IPS-18a (cell line): ENCODE measurements around the gene SUSD2.
"Not testable (repeated sequence)": the region's sequence is repeated elsewhere in the genome, so short reads cannot be mapped to it uniquely, and the experiment has no call there.

ENCODE experiments used
- H3K27ac ChIP-seq: one replicate; pipeline ENCODE4 v1.5.1; 2013; ENCODE audit warnings: low read length
- H3K27me3 ChIP-seq: one replicate; pipeline ENCODE4 v1.6.1; 2013; ENCODE audit warnings: mild to moderate bottlenecking, low read length; ENCODE audit not compliant: control insufficient read depth, insufficient read depth
- H3K36me3 ChIP-seq: one replicate; pipeline ENCODE4 v1.6.1; 2013; ENCODE audit warnings: low read depth, low read length; ENCODE audit not compliant: control insufficient read depth
- H3K4me1 ChIP-seq: one replicate; pipeline ENCODE4 v1.6.1; 2013; ENCODE audit warnings: low read depth, low read length; ENCODE audit not compliant: control insufficient read depth
- H3K4me3 ChIP-seq: one replicate; pipeline ENCODE4 v1.5.1; 2013; ENCODE audit warnings: low read length
- H3K9ac ChIP-seq: one replicate; pipeline ENCODE4 v1.6.1; 2013; ENCODE audit warnings: mild to moderate bottlenecking, low read length, moderate library complexity
- H3K9me3 ChIP-seq: one replicate; pipeline ENCODE4 v1.6.1; 2013; ENCODE audit warnings: low read depth, low read length; ENCODE audit not compliant: control insufficient read depth

Gene SUSD2

DNA sequence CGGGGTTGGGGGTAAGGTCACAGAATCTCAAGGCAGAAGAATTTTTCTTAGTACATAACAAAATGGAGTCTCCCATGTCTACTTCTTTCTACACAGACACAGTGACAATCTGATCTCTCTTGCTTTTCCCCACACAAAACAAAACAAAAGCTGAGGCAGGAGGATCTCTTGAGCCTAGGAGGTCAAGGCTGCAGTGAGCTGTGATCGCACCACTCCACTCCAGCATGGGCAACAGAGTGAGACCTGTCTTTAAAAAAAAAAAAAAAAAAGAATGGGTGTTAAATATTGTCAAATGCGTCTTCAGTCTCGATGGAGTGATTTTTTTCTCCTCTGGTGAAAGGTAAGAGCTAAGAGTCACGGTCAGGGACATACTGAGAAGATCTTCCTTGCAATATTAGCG, 30.4 kb downstream of the SUSD2 start:
- H3K4me3 ChIP-seq, H3K9ac ChIP-seq, H3K27ac ChIP-seq, H3K9me3 ChIP-seq, H3K27me3 ChIP-seq, H3K36me3 ChIP-seq: not testable (repeated sequence)
- peaks cover 11% of the 10 kb centered on the region for H3K4me1 ChIP-seq

DNA sequence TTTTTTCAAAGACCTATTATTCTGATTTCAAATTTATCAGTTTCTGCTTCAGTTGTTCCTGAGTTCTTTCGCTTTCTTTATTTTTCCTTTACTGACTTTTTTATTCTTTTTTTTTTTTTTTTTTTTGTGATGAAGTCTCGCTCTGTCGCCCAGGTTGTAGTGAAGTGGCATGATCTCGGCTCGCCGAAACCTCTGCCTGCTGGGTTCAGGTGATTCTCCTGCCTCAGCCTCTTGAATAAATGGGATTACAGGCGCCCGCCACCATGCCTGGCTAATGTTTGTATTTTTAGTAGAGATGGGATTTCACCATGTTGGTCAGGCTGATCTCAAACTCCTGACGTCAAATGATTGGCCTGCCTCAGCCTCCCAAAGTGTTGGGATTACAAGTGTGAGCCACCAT, 31.8 kb downstream of the SUSD2 start:
- H3K4me3 ChIP-seq, H3K9me3 ChIP-seq, H3K4me1 ChIP-seq, H3K36me3 ChIP-seq, H3K27me3 ChIP-seq, H3K9ac ChIP-seq, H3K27ac ChIP-seq: not testable (repeated sequence)

DNA sequence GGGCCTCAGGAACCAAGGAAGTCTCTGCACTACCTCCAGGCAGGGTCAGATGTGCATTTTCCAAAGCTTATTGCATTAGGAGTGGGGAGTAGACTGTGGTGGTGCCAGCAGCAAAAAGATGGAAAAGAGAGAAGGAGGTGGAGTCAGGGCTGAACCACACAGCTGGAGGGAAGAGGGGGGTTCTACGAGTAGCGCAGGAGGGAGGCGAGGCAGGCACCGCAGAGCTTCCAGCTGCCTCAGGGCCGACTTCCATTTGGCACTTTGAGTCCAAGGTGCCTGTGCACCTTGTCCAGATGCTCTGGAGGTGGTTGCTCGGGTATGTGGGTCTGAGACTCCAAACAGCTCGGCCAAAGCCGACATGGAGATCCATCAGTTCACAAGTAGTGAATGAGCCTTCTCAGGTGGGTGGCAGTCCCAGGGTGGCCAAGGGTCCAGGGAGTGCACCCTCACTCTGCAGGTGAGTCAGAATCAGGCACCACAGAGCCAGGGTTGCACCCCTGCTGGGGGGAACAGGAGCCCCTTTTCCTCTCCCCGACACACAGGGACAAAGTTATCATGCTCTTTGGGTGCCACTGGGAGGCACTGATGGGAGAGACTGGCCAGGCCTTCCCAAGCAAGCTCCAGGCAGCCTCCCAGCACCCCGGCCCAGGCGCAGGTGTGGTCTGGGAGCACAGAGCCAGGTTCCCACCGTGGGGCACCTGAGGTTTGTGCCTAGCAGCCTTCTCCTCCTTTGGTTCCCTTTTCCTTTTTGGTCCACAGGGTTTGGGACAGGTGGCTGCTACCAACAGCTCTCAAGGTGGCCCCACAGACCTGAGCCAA, 33.4 kb downstream of the SUSD2 start:
- Histone ChIP-seq H3K27ac (no peak overlapping the region), H3K9me3 (no peaks in the 10 kb centered on the region), H3K4me3 (no peak overlapping the region), H3K36me3 (no peaks in the 10 kb centered on the region), H3K27me3 (no peaks in the 10 kb centered on the region), H3K4me1 (no peaks in the 10 kb centered on the region), H3K9ac (no peak overlapping the region)

DNA sequence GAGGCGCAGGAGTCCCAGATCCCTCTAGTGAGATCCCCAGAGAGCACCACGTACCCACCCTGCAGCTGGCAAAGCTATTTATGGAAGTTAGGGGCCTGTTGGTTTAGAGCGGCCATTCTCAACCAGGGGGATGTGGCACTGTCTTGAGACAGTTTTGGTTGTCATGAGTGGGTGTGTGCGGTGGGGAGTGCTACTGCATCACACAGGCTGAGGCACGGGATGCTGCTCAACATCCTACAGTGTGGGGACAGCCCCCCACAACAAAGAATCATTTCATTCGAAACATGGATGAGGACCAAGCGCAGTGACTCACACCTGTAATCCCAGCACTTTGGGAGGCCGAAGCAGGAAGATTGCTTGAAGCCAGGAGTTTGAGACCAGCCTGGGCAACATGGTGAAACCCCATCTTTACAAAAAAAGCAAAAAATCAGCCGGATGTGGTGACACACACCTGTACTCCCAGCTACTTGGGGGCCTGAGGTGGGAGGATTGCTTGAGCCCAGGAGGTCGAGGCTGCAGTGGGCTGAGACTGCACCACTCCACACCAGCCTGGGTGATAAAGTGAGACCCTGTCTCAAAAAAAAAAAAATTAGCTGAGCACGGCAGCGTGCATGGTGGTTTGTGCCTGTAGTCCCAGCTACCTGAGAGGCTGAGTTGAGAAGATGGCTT, 35.4 kb downstream of the SUSD2 start:
- Histone ChIP-seq H3K4me3 (no peak overlapping the region), H3K4me1 (no peaks in the 10 kb centered on the region), H3K27ac (no peak overlapping the region), H3K9ac (no peak overlapping the region), H3K27me3 (no peaks in the 10 kb centered on the region), H3K9me3 (no peaks in the 10 kb centered on the region), H3K36me3 (no peaks in the 10 kb centered on the region)

DNA sequence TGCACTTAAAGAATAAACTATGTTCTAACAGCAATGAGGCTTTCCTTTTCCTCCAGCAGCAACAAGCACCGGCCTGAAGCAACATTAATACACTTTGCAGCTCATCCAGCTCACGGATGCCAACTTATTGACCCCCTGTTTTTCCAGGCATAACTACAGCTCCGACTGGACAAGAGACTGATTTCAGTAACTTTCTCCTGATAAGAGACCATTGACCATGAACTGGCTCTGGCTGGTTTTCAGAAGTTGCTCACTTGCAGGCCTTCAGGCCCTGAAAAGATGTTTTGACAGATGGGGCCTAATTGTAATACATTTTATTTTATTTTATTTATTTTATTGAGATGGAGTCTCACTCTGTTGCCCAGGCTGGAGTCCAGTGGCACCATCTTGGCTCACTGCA, 36.1 kb downstream of the SUSD2 start:
- no peak overlapping the region for H3K9ac ChIP-seq
- no peaks in the 10 kb centered on the region for H3K9me3 ChIP-seq
- H3K36me3 ChIP-seq = no peaks in the 10 kb centered on the region
- H3K4me1 ChIP-seq = no peaks in the 10 kb centered on the region
- H3K27ac ChIP-seq = no peak overlapping the region
- H3K4me3 ChIP-seq = no peak overlapping the region
- H3K27me3 ChIP-seq = no peaks in the 10 kb centered on the region

DNA sequence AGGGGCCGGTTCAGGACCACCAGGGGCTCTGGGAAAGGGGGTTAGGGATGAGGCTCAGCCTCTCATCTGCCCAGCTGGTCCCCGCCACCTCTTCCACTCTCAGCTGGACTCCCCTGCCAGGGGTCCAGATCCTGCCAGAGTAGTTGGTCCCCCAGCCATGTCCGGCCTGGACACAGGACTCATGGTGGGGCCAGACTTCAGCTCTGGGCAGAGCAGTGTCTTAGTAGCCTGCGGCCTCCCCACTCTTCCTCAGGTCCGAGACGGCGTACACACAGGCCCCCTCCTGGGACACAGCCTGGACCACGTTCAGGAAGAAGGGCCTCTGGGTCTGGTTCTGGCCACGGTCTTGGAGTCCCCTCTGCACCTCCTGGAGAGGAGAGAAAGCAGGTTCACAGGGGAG, 38.5 kb downstream of the SUSD2 start:
- Histone ChIP-seq H3K9ac (no peak overlapping the region), H3K36me3 (no peaks in the 10 kb centered on the region), H3K4me1 (no peaks in the 10 kb centered on the region), H3K27ac (no peak overlapping the region), H3K27me3 (no peaks in the 10 kb centered on the region), H3K9me3 (no peaks in the 10 kb centered on the region), H3K4me3 (no peak overlapping the region)

DNA sequence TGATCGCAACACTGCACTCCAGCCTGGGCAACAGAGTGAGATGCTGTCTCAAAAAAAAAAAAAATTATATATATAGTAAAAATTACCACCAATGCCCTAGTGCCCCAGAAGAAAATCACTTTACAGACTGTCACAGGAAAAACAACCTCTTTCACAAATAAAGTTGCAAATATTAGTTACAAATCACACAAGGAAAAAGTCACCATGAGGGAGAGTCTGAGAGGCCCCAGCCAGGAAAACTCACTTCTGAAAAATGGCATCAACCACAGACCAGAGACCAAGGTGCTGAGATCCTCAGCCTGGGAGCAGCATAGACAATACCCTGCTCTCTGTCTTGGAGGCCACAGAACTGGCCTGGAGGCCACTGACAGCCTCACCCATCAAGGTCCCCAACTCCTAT, 43.2 kb downstream of the SUSD2 start:
- Histone ChIP-seq H3K9me3 (no peaks in the 10 kb centered on the region), H3K9ac (no peak overlapping the region), H3K27me3 (no peaks in the 10 kb centered on the region), H3K4me1 (no peaks in the 10 kb centered on the region), H3K36me3 (no peaks in the 10 kb centered on the region), H3K27ac (no peak overlapping the region), H3K4me3 (no peak overlapping the region)

DNA sequence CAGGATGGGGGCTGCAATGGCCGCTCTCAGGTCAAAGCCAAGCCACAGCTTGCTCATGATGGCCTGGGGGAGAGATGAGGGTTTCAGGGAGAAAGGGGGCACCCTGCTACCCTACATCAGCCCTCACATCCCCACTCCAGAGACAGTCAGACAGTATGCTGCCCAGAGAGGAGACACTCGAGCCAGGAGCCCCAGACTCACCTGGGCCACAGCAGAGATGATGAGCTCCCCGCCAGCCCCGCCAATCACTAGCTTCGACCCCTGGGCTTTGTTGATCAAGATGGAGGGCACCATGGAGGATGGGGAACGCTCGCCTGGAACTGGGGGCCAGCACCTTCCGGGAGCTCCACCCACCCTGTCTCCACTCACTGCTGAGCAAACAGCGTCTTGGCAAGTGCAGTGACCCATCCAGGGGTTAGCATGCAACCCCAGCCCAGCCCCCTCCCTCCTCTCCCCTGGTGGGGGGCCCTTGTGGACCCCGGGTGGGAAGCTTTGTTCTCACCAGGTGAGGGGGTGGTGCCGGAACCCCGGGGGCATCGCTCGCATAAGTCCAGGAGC, 43.8 kb downstream of the SUSD2 start:
- Histone ChIP-seq H3K9ac (no peak overlapping the region), H3K36me3 (no peaks in the 10 kb centered on the region), H3K4me1 (no peaks in the 10 kb centered on the region), H3K27me3 (no peaks in the 10 kb centered on the region), H3K9me3 (no peaks in the 10 kb centered on the region), H3K27ac (no peak overlapping the region), H3K4me3 (no peak overlapping the region)

DNA sequence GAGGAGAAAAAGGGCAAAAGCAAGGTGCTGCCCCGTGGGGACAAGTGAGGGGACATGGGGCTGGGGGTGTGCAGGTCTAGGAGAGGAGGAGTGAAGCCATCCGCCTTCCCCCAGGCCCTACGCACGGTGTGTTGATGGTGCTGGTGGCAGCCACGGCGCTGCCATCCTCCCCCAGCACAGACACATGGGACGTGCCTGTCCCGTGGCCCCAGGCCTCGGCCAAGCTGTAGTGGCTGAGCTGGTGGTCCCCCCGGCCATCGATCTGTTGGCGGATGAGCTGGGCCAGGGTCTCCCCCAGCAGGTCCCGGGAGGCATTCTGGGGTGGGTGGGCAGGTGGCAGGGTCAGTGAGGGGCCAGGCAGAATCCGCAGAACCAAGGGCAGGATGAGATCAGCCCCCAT, 44.7 kb downstream of the SUSD2 start:
- Histone ChIP-seq H3K27ac (no peak overlapping the region), H3K36me3 (no peaks in the 10 kb centered on the region), H3K27me3 (no peaks in the 10 kb centered on the region), H3K4me1 (peaks cover 5% of the 10 kb centered on the region), H3K9me3 (no peaks in the 10 kb centered on the region), H3K9ac (no peak overlapping the region), H3K4me3 (no peak overlapping the region)

DNA sequence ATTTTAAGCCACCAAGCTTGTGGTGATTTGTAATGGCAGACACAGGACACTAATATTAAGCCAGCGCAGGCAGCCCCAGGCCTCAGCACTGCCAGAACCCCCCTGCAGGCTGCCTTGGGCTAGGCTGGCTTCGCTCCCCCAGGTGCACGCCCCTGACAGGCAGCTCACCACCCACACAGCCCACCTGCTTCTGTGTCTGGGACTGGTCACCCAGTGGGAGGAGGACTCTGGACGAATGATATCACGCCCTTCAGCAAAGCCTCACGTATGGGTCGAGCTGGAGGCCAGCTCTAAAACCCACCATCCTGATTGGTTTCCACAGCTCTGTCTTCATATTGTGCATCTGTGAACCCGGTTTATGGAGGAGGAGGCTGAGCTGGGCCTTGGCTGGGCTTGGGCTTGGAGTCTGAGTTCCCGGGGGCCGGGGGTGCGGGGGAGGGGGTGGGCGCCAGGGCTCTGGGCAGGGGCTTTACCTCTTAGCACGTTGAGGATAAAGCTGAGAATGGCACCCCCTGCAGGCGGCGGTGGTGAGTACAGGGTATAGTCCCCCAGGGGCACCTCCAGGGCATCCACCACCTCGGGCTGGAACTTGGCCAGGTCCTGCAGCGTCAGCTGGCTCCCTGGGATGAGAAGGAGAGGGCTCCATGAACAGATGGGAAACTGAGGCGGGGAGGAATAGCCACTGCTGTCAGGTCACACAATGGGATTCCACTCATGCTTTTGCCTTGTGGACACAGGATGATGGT, 49.8 kb downstream of the SUSD2 start:
- Histone ChIP-seq H3K27ac (no peak overlapping the region), H3K36me3 (no peaks in the 10 kb centered on the region), H3K4me3 (no peak overlapping the region), H3K4me1 (peaks cover 6% of the 10 kb centered on the region), H3K9me3 (no peaks in the 10 kb centered on the region), H3K9ac (no peak overlapping the region), H3K27me3 (no peaks in the 10 kb centered on the region)

DNA sequence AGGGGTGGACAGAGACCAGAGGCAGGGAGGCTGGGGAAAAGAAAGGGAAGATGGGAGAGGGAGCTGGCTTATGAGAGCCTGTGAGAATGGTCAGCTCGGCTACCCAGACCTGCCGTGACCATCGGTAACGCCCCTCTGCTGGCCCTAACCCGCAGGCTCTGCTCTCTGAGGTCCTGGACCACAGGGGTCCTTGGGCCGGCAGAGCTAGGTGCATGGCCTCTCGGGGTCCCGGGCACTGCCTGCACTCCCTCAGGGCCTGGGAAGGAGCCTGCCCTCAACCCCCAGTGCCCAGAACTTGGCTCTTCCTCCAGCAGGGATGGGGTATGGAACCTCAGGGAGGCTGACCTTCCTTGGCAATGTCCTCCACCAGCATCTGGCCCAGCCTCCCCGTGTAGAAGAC, 50.4 kb downstream of the SUSD2 start:
- no peak overlapping the region for H3K9ac ChIP-seq
- no peaks in the 10 kb centered on the region for H3K27me3 ChIP-seq
- no peaks in the 10 kb centered on the region for H3K9me3 ChIP-seq
- H3K4me3 ChIP-seq = no peak overlapping the region
- no peak overlapping the region for H3K27ac ChIP-seq
- H3K36me3 ChIP-seq = no peaks in the 10 kb centered on the region
- peaks cover 6% of the 10 kb centered on the region for H3K4me1 ChIP-seq
